NB4 (cell line): Measurements from ENCODE around the gene AGPAT2.

Source experiments
- CTCF ChIP-seq: IDR thresholded peaks from one replicate; pipeline ENCODE4 v1.5.1; 2012; ENCODE audit warnings: low read depth, low read length
- MAX ChIP-seq: IDR thresholded peaks from 2 replicates; pipeline ENCODE4 v1.6.1; 2011; ENCODE audit warnings: low read depth, low read length
- POLR2A ChIP-seq: IDR thresholded peaks from 2 replicates; pipeline ENCODE4 v1.6.1; 2011; ENCODE audit warnings: mild to moderate bottlenecking; ENCODE audit not compliant: insufficient read length; ENCODE audit errors: extremely low read depth

GRCh38 chr9:136693490-136694162 is 6.4 kb upstream of the AGPAT2 start:
- TF ChIP-seq CTCF (no peak), MAX (no peak), POLR2A (no peak)
